Gastrocnemius medialis (tissue), 4 donors: ENCODE data around the gene OPCML. TPM values are rescaled to one million over a fixed set of nuclear protein-coding genes. Genes with fewer than 3 reads are reported as not detected.

Experiments used
- ATAC-seq, 2 donors: fragments of 150-250 bp; one replicate each; pipeline ENCODE4 v1.9.1; 2016
- DNase-seq, 2 donors: peaks; one replicate each; pipeline ENCODE4 v3.0.0-alpha.2; 2019
- H3K27ac ChIP-seq, 4 donors: fragments of 200-600 bp; sonication (generic); 1 replicate in 1 of 4; 2 replicates in 3 of 4; pipeline ENCODE4 v1.5.1; 2016 to 2018; ENCODE audit warnings: mild to moderate bottlenecking in 2 of 4, moderate library complexity in 1 of 4
- H3K27me3 ChIP-seq, 3 donors: fragments of 200-600 bp; sonication (generic) in 2 of 3; 1 replicate in 1 of 3; 2 replicates in 2 of 3; pipeline versions ENCODE4 v1.5.1 to v1.6.0; 2016 to 2019; ENCODE audit warnings: mild to moderate bottlenecking in 1 of 3, moderate library complexity in 1 of 3
- H3K36me3 ChIP-seq, 2 donors: fragments of 200-600 bp; sonication (generic) in 1 of 2; one replicate each; pipeline ENCODE4 v1.5.1; 2017 to 2018
- H3K4me1 ChIP-seq, 2 donors: fragments of 200-600 bp; sonication (generic) in 1 of 2; one replicate each; pipeline ENCODE4 v1.5.1; 2016 to 2017; ENCODE audit warnings: mild to moderate bottlenecking in 2 of 2
- H3K4me3 ChIP-seq, 4 donors: fragments of 200-600 bp; sonication (generic) in 3 of 4; 1 replicate in 1 of 4; 2 replicates in 3 of 4; pipeline ENCODE4 v1.5.1; 2016 to 2019; ENCODE audit warnings: mild to moderate bottlenecking in 2 of 4
- H3K9me3 ChIP-seq, 3 donors: fragments of 200-600 bp; sonication (generic) in 2 of 3; 1 replicate in 1 of 3; 2 replicates in 2 of 3; pipeline ENCODE4 v1.5.1; 2016 to 2019
- POLR2A ChIP-seq, 2 donors: fragments of 450-650 bp; IDR thresholded peaks; one replicate each; pipeline ENCODE4 v1.6.1; 2017; ENCODE audit warnings: antibody characterized with exemption in 2 of 2, mild to moderate bottlenecking in 2 of 2, moderate library complexity in 2 of 2
- in situ Hi-C, 4 donors: fragments of 200-750 bp; cut with MboI; loops; one replicate each; pipeline versions ENCODE4 v1.15.0 to v1.8.0; 2017; ENCODE audit warnings: low sequenced_read_pairs in 4 of 4
- intact Hi-C: fragments of 100-400 bp; cut with DNase I; formaldehyde crosslinking; loops from one replicate; pipeline ENCODE4 v1.15.1; 2023; ENCODE audit warnings: low total_unique reads
- total RNA-seq, 4 donors: library from RNA; depleted of rRNA; stranded (reverse); fragments of >200 nt; gene quantifications; one replicate each; pipeline versions ENCODE4 v1.1.0 to v1.2.3, GENCODE V29; 2016
- TF ChIP-seq, protein P1 (sequence below), 5 experiments: fragments of 450-650 bp in 3 of 5; fragments of 200-600 bp in 2 of 5; sonication (generic) in 2 of 5; IDR thresholded peaks in 4 of 5; conservative IDR thresholded peaks in 1 of 5; 1 replicate in 4 of 5; 2 replicates in 1 of 5; pipeline ENCODE4 v1.5.1; 2016 to 2019; ENCODE audit warnings: antibody characterized with exemption in 5 of 5, mild to moderate bottlenecking in 3 of 5, moderate library complexity in 3 of 5

OPCML gene
- total RNA-seq, 4 donors from 2014 or later: not detected

- ATAC-seq (no peak), DNase-seq (no peak)
- intact Hi-C loops (no loop called here), in situ Hi-C loops (no loop called here)
- Histone ChIP-seq H3K4me1 (no peaks in the 10 kb centered on the region), H3K36me3 (no peaks in the 10 kb centered on the region), H3K9me3 (no peaks in the 10 kb centered on the region), H3K27ac (no peak overlapping the region), H3K4me3 (no peak overlapping the region), H3K27me3 (no peaks in the 10 kb centered on the region)
- TF ChIP-seq POLR2A (IDR thresholded peaks at IDR 0.05): no peak
- TF ChIP-seq, protein P1, sequence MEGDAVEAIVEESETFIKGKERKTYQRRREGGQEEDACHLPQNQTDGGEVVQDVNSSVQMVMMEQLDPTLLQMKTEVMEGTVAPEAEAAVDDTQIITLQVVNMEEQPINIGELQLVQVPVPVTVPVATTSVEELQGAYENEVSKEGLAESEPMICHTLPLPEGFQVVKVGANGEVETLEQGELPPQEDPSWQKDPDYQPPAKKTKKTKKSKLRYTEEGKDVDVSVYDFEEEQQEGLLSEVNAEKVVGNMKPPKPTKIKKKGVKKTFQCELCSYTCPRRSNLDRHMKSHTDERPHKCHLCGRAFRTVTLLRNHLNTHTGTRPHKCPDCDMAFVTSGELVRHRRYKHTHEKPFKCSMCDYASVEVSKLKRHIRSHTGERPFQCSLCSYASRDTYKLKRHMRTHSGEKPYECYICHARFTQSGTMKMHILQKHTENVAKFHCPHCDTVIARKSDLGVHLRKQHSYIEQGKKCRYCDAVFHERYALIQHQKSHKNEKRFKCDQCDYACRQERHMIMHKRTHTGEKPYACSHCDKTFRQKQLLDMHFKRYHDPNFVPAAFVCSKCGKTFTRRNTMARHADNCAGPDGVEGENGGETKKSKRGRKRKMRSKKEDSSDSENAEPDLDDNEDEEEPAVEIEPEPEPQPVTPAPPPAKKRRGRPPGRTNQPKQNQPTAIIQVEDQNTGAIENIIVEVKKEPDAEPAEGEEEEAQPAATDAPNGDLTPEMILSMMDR (IDR thresholded peaks at IDR 0.05 in 4 of 5, conservative IDR thresholded peaks at IDR 0.05 in 1 of 5): no peak
Measured at GRCh38 chr11:132755934-132756333, 776.4 kb downstream of the OPCML start.

- intact Hi-C loops: no loop called here
- H3K27me3 ChIP-seq: no peaks in the 10 kb centered on the region
- ATAC-seq: no peak
- no peak for TF ChIP-seq POLR2A (IDR thresholded peaks at IDR 0.05)
- TF ChIP-seq, protein P1 (IDR thresholded peaks at IDR 0.05 in 4 of 5, conservative IDR thresholded peaks at IDR 0.05 in 1 of 5): no peak
- no peaks in the 10 kb centered on the region for H3K9me3 ChIP-seq
- no peak overlapping the region for H3K27ac ChIP-seq
- no peak for DNase-seq
- no peaks in the 10 kb centered on the region for H3K36me3 ChIP-seq
- no peak overlapping the region for H3K4me3 ChIP-seq
- no peaks in the 10 kb centered on the region for H3K4me1 ChIP-seq
- in situ Hi-C loops: no loop called here
Measured at GRCh38 chr11:132751516-132752250, 780.6 kb downstream of the OPCML start.

DNA sequence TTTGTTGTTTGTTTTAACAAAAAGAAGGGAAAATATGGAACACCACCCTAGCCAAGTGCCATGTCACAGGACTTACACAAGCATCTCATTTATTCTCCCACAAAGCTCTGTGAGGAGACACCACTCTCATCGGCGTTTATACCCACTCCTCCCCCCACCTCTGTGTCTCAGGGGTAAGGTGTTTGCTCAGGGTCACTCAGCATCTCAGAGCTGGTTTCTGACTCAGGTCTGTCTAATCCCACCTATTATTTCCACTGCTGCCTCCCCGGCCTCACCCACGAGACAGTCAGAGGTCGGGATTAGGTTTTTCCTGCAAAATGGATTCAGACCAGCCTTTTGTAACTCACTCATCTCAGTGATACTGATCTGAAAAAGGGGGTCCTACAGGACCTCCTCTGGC lies 786.0 kb downstream of the OPCML start:
- Histone ChIP-seq H3K27me3 (no peaks in the 10 kb centered on the region), H3K9me3 (no peaks in the 10 kb centered on the region), H3K4me1 (no peaks in the 10 kb centered on the region), H3K27ac (no peak overlapping the region), H3K36me3 (no peaks in the 10 kb centered on the region), H3K4me3 (no peak overlapping the region)
- ATAC-seq (no peak), DNase-seq (no peak)
- no peak for TF ChIP-seq POLR2A (IDR thresholded peaks at IDR 0.05)
- TF ChIP-seq, protein P1 (IDR thresholded peaks at IDR 0.05 in 4 of 5, conservative IDR thresholded peaks at IDR 0.05 in 1 of 5): no peak
- intact Hi-C loops (no loop called here), in situ Hi-C loops (no loop called here)

DNA sequence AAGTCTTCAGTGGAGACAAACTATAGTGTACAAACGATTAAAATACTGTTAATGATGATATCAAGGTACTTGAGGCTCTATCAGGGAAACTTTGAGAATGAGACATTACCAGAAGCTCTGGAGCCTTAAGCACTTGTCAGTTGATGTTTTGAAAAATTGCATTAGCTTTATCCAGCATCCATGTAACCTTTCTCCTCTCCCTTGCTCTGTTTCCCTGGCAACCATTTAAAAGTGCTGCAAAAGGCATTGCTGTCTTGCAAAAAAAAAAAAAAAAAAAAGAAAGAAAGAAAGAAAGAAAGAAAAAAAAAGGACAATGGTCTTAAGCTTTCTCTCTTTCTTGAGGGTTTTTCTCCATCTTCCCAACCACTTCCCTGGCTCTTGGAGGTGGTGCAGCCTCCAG lies 787.0 kb downstream of the OPCML start:
- Histone ChIP-seq H3K27me3 (no peaks in the 10 kb centered on the region), H3K4me3 (no peak overlapping the region), H3K9me3 (no peaks in the 10 kb centered on the region), H3K36me3 (no peaks in the 10 kb centered on the region), H3K27ac (no peak overlapping the region), H3K4me1 (no peaks in the 10 kb centered on the region)
- intact Hi-C loops: no loop called here
- DNase-seq (no peak), ATAC-seq (no peak)
- TF ChIP-seq, protein P1 (IDR thresholded peaks at IDR 0.05 in 4 of 5, conservative IDR thresholded peaks at IDR 0.05 in 1 of 5): no peak
- no peak for TF ChIP-seq POLR2A (IDR thresholded peaks at IDR 0.05)
- in situ Hi-C loops: no loop called here

GRCh38 chr11:132744771-132745170 lies 787.5 kb downstream of the OPCML start:
- Histone ChIP-seq H3K4me1 (no peaks in the 10 kb centered on the region), H3K4me3 (no peak overlapping the region), H3K27me3 (no peaks in the 10 kb centered on the region), H3K27ac (no peak overlapping the region), H3K9me3 (no peaks in the 10 kb centered on the region), H3K36me3 (no peaks in the 10 kb centered on the region)
- TF ChIP-seq, protein P1 (IDR thresholded peaks at IDR 0.05 in 4 of 5, conservative IDR thresholded peaks at IDR 0.05 in 1 of 5): no peak
- no peak for TF ChIP-seq POLR2A (IDR thresholded peaks at IDR 0.05)
- DNase-seq (no peak), ATAC-seq (no peak)
- in situ Hi-C loops: no loop called here
- intact Hi-C loops: no loop called here
